Neuronal stem cell (in vitro differentiated cells): Measurements from ENCODE around the gene ABHD17C.
A peak's percentile ranks its signal among the peaks of the same experiment; 100 is the strongest.

Experiments used
- DNase-seq: peaks from one replicate; pipeline ENCODE4 v3.0.0-alpha.2; 2013; ENCODE audit warnings: low spot score
- H2AFZ ChIP-seq: one replicate; pipeline ENCODE4 v1.6.1; 2013; ENCODE audit warnings: mild to moderate bottlenecking, low read length, inconsistent platforms
- H2AK5ac ChIP-seq: 2 replicates; pipeline ENCODE4 v1.6.1; 2013; ENCODE audit warnings: low read depth, mild to moderate bottlenecking, inconsistent platforms, low read length, moderate library complexity, mixed read lengths
- H2BK120ac ChIP-seq: 2 replicates; pipeline ENCODE4 v1.6.1; 2013; ENCODE audit warnings: low read depth, mild to moderate bottlenecking, inconsistent platforms, low read length, moderate library complexity, mixed read lengths
- H2BK12ac ChIP-seq: one replicate; pipeline ENCODE4 v1.6.1; 2013; ENCODE audit warnings: low read length, inconsistent platforms
- H2BK15ac ChIP-seq: 2 replicates; pipeline ENCODE4 v1.6.1; 2013; ENCODE audit warnings: mild to moderate bottlenecking, low read length, inconsistent platforms, mixed read lengths
- H2BK5ac ChIP-seq: one replicate; pipeline ENCODE4 v1.6.1; 2013; ENCODE audit warnings: inconsistent platforms, mild to moderate bottlenecking, low read length, moderate library complexity
- H3K14ac ChIP-seq: one replicate; pipeline ENCODE4 v1.6.1; 2013; ENCODE audit warnings: low read length, inconsistent platforms
- H3K18ac ChIP-seq: 2 replicates; pipeline ENCODE4 v1.6.1; 2013; ENCODE audit warnings: low read length, inconsistent platforms
- H3K23ac ChIP-seq: 2 replicates; pipeline ENCODE4 v1.6.1; 2013; ENCODE audit warnings: low read depth, mild to moderate bottlenecking, mixed read lengths, low read length, inconsistent platforms; ENCODE audit not compliant: poor library complexity
- H3K27ac ChIP-seq: replicated peaks from 3 replicates; pipeline ENCODE4 v1.5.1; 2013; ENCODE audit warnings: low read length, inconsistent platforms
- H3K27me3 ChIP-seq, 3 experiments: 2 replicates each; pipeline ENCODE4 v1.6.1; 2013; ENCODE audit warnings: low read length in 3 of 3, mild to moderate bottlenecking in 2 of 3, inconsistent platforms in 1 of 3, low read depth in 1 of 3, mixed read lengths in 1 of 3, moderate library complexity in 1 of 3; ENCODE audit not compliant: control insufficient read depth in 3 of 3, insufficient read depth in 3 of 3
- H3K36me3 ChIP-seq, 2 donors: replicated peaks in 1 of 2; 2 replicates each; pipeline ENCODE4 v1.6.1; 2013; ENCODE audit warnings: low read length in 2 of 2; ENCODE audit not compliant: control insufficient read depth in 2 of 2, insufficient read depth in 2 of 2
- H3K4ac ChIP-seq: 2 replicates; pipeline ENCODE4 v1.6.1; 2013; ENCODE audit warnings: inconsistent platforms, mild to moderate bottlenecking, low read length, moderate library complexity
- H3K4me1 ChIP-seq, 2 donors: 1 replicate in 1 of 2; 2 replicates in 1 of 2; pipeline ENCODE4 v1.6.1; 2013; ENCODE audit warnings: low read length in 2 of 2, low read depth in 1 of 2; ENCODE audit not compliant: control insufficient read depth in 2 of 2, insufficient read depth in 1 of 2
- H3K4me2 ChIP-seq: one replicate; pipeline ENCODE4 v1.6.1; 2013; ENCODE audit warnings: mild to moderate bottlenecking, low read length, inconsistent platforms; ENCODE audit not compliant: insufficient read depth, poor library complexity, severe bottlenecking
- H3K4me3 ChIP-seq, 2 donors: 2 replicates each; pipeline ENCODE4 v1.5.1; 2013; ENCODE audit warnings: low read length in 2 of 2, mild to moderate bottlenecking in 2 of 2, inconsistent platforms in 1 of 2, moderate library complexity in 1 of 2
- H3K79me1 ChIP-seq: one replicate; pipeline ENCODE4 v1.6.1; 2013; ENCODE audit warnings: low read depth, mild to moderate bottlenecking, inconsistent platforms, low read length, moderate library complexity
- H3K9ac ChIP-seq: one replicate; pipeline ENCODE4 v1.6.1; 2013; ENCODE audit warnings: mild to moderate bottlenecking, low read depth, low read length, inconsistent platforms; ENCODE audit not compliant: poor library complexity
- H3K9me3 ChIP-seq, 2 donors: replicated peaks in 1 of 2; 2 replicates each; pipeline versions ENCODE3 to v1.6.1; 2013; ENCODE audit warnings: low read length in 2 of 2, mild to moderate bottlenecking in 2 of 2, inconsistent platforms in 1 of 2, low read depth in 1 of 2, mixed read lengths in 1 of 2, moderate library complexity in 1 of 2; ENCODE audit not compliant: control insufficient read depth in 2 of 2, insufficient read depth in 1 of 2
- H4K8ac ChIP-seq: one replicate; pipeline ENCODE4 v1.6.1; 2013; ENCODE audit warnings: low read depth, mild to moderate bottlenecking, inconsistent platforms, low read length, moderate library complexity
- H4K91ac ChIP-seq: one replicate; pipeline ENCODE4 v1.6.1; 2013; ENCODE audit warnings: low read length, low read depth, mild to moderate bottlenecking, inconsistent platforms; ENCODE audit not compliant: poor library complexity
- WGBS, 2 donors: extraction: QIAGEN DNeasy Blood & Tissue Kit; methylation state at CpG; one replicate each; pipeline ENCODE4 v1.1.7; 2013; ENCODE audit warnings: missing lambda C conversion rate in 2 of 2, mixed read lengths in 1 of 2; ENCODE audit not compliant: insufficient read length in 2 of 2, insufficient replicate concordance in 1 of 2; ENCODE audit errors: extremely low coverage in 2 of 2; 5-methylcytosine and 5-hydroxymethylcytosine counted together

ABHD17C gene

DNA sequence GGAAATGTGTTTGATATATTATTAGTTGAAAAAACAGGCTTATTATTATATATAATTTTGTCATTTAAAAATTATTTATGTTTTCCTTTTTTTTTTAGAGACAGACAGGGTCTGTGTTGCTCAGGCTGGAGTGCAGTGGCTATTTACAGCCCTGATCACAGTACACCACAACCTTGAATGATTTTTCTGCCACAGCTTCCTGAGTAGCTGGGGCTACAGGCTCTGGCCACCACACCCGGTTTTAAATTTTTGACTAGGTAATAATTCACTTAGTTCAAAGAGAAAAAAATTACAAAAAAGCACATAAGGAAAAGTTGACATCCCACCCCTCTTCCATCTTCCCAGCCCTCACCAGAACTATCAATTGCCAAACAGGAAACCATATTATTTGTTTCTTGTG, 79.4 kb downstream of the ABHD17C start:
- no peak overlapping the region for H3K4me2 ChIP-seq
- no peak overlapping the region for H3K18ac ChIP-seq

GRCh38 chr15:80775338-80775737, 80.2 kb downstream of the ABHD17C start:
- no peak overlapping the region for H3K4ac ChIP-seq
- H3K4me2 ChIP-seq, result no peak overlapping the region
- DNase-seq, result no peak
- no peak overlapping the region for H3K18ac ChIP-seq
- H3K27me3 ChIP-seq, result peaks cover 9 to 25% (median 21%) of the 10 kb centered on the region in 3 experiments
- H3K14ac ChIP-seq, result no peak overlapping the region
- no peak overlapping the region for H2BK5ac ChIP-seq
- H3K9ac ChIP-seq, result no peak overlapping the region
- no peak overlapping the region for H4K91ac ChIP-seq
- no peak overlapping the region for H4K8ac ChIP-seq
- no CpG with 5 or more reads among the region's 3 CpGs for WGBS, 2 donors
- no peaks in the 10 kb centered on the region for H3K36me3 ChIP-seq
- no peak overlapping the region for H3K23ac ChIP-seq
- peaks cover 8 to 10% of the 10 kb centered on the region in 2 donors for H3K4me1 ChIP-seq
- H3K9me3 ChIP-seq, result no peaks in the 10 kb centered on the region
- no peak overlapping the region for H2BK15ac ChIP-seq
- H3K27ac ChIP-seq, result no peak overlapping the region
- no peak overlapping the region for H2BK12ac ChIP-seq
- H3K4me3 ChIP-seq, result no peak overlapping the region
- H2AK5ac ChIP-seq, result no peak overlapping the region
- H2AFZ ChIP-seq, result no peak overlapping the region
- peaks cover 2% of the 10 kb centered on the region for H3K79me1 ChIP-seq
- H2BK120ac ChIP-seq, result no peak overlapping the region

More for the DNA sequence above, 79.4 kb downstream of the ABHD17C start:
- Histone ChIP-seq H3K23ac (no peak overlapping the region), H3K4me1 (peaks cover under 1 to 3% of the 10 kb centered on the region in 2 donors), H2BK15ac (no peak overlapping the region), H3K9me3 (no peaks in the 10 kb centered on the region), H3K4me3 (no peak overlapping the region), H2BK12ac (no peak overlapping the region), H2AFZ (no peak overlapping the region), H3K9ac (no peak overlapping the region), H2AK5ac (no peak overlapping the region), H2BK5ac (no peak overlapping the region), H3K27ac (no peak overlapping the region), H3K27me3 (peaks cover 1 to 17% (median 12%) of the 10 kb centered on the region in 3 experiments), H3K14ac (no peak overlapping the region), H4K8ac (no peak overlapping the region), H3K36me3 (no peaks in the 10 kb centered on the region), H4K91ac (no peak overlapping the region), H3K4ac (no peak overlapping the region), H3K79me1 (peaks cover under 1% of the 10 kb centered on the region), H2BK120ac (no peak overlapping the region)
- WGBS, 2 donors, result no CpG with 5 or more reads among the region's 1 CpG
- no peak for DNase-seq

GRCh38 chr15:80776420-80777045, 81.4 kb downstream of the ABHD17C start:
- Histone ChIP-seq H4K8ac (no peak overlapping the region), H2BK5ac (no peak overlapping the region), H3K79me1 (peaks cover 2% of the 10 kb centered on the region), H3K9ac (no peak overlapping the region), H3K4me3 (no peak overlapping the region), H4K91ac (no peak overlapping the region), H3K4me1 (peaks cover 9 to 15% of the 10 kb centered on the region in 2 donors), H3K18ac (no peak overlapping the region), H3K36me3 (no peaks in the 10 kb centered on the region), H3K23ac (no peak overlapping the region), H2AFZ (peak overlapping the region; percentile 85), H2BK12ac (no peak overlapping the region), H2AK5ac (no peak overlapping the region), H3K4me2 (no peak overlapping the region), H3K27ac (no peak overlapping the region), H3K14ac (no peak overlapping the region), H2BK15ac (no peak overlapping the region), H2BK120ac (no peak overlapping the region), H3K9me3 (no peaks in the 10 kb centered on the region), H3K4ac (no peak overlapping the region), H3K27me3 (peaks cover 9 to 37% (median 26%) of the 10 kb centered on the region in 3 experiments)
- DNase-seq, result peak; percentile 67
- no CpG with 5 or more reads among the region's 5 CpGs for WGBS, 2 donors

DNA sequence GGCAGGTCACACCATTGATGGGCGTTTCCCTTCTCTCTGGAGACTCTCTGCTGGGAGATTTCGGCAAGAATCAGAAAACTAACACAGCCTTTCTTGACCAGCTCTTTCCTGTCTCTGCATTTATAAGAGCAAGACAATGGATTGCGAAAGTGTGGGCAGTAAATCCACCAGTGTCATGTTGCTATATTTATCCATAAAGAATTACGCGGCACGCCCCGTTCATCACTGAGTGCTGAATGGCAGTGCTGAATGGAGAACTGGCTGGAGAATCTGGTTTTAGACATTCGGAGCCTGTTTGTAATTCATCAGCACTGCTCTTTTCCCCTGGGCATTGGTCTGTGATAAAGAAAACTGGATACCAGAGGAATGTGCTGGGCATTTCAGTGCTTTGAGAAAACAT, 82.0 kb downstream of the ABHD17C start:
- H3K27ac ChIP-seq, result no peak overlapping the region
- no peaks in the 10 kb centered on the region for H3K36me3 ChIP-seq
- H3K27me3 ChIP-seq, result peaks cover 9 to 43% (median 26%) of the 10 kb centered on the region in 3 experiments
- no peak for DNase-seq
- no peak overlapping the region for H4K8ac ChIP-seq
- no peak overlapping the region for H4K91ac ChIP-seq
- H3K9ac ChIP-seq, result no peak overlapping the region
- no peak overlapping the region for H2BK15ac ChIP-seq
- no peak overlapping the region for H3K18ac ChIP-seq
- peaks cover 2% of the 10 kb centered on the region for H3K79me1 ChIP-seq
- no CpG with 5 or more reads among the region's 8 CpGs for WGBS, 2 donors
- no peak overlapping the region for H2BK12ac ChIP-seq
- H3K4me2 ChIP-seq, result no peak overlapping the region
- no peak overlapping the region for H3K4me3 ChIP-seq
- no peaks in the 10 kb centered on the region for H3K9me3 ChIP-seq
- H2AK5ac ChIP-seq, result no peak overlapping the region
- H2BK5ac ChIP-seq, result no peak overlapping the region
- H3K4me1 ChIP-seq, result peaks cover 9 to 15% of the 10 kb centered on the region in 2 donors
- H2BK120ac ChIP-seq, result no peak overlapping the region
- no peak overlapping the region for H2AFZ ChIP-seq
- no peak overlapping the region for H3K4ac ChIP-seq
- H3K14ac ChIP-seq, result no peak overlapping the region
- no peak overlapping the region for H3K23ac ChIP-seq
